GM21447 (cell line): ENCODE measurements around the gene AK9.
A peak's percentile ranks its signal among the peaks of the same experiment; 100 is the strongest.
"Not testable (repeated sequence)": the region's sequence is repeated elsewhere in the genome, so short reads cannot be mapped to it uniquely, and the experiment has no call there.

Source experiments
- ATAC-seq: cut with Tn5 transposase; IDR thresholded peaks from one replicate; pipeline ENCODE4 v1.9.1; 2021; ENCODE audit not compliant: unreplicated experiment

Gene AK9

DNA sequence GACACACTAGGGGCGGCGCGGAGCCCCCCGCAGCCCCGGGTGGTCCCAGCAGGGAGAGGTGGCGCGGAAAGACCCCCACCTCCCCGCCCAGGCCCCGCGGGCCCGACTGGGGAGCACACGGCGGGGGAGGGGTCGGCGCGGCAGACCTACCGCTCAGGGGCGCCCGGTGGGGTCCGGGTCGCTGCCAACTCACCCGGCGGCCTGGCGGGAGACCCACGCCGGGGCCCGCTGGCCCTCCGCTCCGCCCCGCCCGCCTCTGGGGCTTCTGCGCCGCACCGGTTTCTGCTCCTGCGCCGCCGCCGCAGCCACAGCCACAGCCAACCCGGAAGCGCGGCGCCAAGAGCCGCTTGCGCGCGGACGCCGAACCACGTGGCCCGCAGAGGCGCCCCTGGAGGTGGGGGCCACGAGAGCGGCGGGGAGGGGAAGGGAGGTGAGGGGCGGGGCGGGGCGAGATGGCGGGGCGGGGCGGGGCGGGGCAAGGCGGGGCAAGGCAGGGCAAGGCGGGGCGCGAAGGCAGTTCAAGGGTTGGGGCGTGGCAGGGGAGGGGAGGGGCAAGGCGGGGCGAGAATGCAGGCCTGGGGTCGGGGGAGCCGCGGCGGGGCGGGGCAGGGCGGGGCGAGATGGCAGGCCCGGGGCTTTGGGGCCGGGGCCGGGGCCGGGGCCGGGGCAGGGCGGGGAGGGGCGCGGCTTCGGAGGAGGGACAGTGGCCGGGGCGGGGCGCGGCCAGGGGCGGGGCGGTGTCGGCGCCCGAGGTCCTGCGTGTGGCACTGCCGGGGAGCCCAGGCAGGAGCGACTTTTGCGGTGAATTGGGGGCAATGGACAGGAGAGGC, 207.9 kb downstream of the AK9 start, which contains the start of gene ZBTB24:
Gene ZBTB24, minus strand, starts transcription at position 315 of the 830 bp plus-strand sequence. CDS start 1,193 bp downstream, outside the sequence.
- ATAC-seq: peak; percentile 76

DNA sequence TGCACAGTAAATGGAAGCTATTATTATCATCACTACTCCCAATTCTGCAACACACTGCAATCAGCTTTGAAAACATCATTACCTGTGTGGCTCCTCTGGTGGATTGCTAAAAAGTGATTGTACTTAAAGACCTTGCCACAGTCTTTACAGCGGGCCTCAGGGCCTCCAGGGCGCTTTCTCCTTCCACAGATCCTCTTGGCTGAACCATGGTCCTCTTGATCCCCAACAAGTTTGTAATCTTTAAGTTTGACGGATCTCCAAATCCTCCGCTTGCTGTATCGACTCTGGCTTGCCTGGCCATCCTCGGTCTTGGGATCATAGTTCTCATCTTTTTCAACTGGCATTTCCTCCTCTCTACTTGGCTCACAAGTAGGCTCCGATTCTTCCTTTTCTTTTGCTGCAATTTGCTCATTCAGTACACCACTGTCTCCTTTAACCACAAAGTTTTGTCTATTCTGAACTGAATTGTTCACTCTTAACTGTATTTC, 210.0 kb downstream of the AK9 start:
- no peak for ATAC-seq

DNA sequence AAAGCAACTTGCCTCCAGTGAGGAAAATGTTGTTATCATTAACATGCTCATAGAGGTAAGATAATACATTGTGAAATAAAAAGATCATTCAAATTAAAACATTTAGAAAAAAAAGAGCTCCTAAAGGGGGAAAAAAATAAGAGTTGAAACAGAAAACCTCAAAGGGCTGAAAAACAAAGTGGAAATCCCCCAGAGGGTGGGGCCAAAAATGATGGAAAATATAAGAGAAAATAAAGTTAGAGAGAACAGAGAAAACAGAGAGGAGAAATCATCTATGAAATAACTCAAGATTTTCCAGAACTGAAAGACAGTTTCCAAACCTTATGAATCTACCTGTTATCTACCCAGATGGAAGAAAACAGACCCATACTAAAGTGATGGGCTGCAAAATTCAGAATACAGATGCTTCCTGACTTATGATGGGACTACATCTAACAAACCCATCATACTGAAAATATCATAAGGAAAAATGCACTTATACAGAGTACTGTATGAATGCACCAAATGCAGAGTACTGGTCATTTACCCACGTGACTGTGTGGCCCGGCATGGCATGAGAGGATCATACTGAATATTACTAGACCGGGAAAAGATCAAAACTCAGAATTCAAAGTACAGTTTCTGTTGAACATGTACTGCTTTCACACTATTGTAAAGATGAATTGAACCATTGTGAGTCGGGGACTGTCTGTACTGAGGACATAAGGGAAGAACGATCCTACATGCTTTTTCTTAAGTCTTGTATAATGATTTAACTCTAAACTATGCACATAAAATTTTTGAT, 212.0 kb downstream of the AK9 start:
- no peak for ATAC-seq

DNA sequence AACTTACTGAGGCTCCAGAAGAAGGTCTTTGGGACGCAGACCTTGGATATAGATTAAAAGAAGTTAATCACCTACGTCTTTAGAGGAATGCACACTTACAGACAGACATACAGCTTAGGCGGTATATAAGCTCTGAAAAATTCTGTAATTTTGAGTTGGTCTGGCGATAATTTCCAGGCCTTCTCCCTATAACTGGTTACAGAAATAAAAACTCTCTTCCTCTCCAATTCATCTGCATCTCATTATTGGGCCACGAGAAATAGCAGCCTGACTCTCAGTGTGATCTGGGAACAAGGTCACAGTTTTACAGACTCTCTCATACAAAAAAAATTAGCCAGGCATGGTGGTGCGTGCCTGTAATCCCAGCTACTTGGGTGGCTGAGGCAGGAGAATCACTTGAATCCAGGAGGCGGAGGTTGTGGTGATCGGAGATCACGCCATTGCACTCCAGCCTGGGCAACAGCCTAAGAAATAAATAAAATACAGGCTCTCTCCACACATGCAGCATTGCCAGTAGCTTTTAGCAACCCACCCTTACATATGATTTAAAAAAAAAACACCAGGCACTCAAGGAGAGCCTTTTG, 212.7 kb downstream of the AK9 start:
- ATAC-seq: no peak

DNA sequence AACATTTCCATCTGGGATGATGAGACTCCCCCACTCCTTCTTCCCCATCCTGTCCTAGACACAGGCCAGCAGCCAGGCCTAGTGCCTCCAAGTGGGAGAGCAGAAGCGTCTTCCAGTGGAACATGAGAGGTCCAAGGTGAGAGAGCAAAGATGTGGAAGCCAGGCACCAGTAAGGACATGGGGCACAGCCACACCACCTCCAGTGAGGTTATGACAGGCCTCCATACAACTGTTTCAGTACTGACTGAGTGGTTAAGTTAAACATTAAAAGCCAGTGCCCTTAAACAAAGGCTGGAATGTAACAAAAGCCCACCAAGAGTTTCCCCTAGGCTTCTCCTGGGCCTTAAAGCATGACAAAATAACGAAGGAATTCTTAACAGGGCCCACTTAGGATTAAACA, 213.3 kb downstream of the AK9 start:
- ATAC-seq: peak; percentile 62

DNA sequence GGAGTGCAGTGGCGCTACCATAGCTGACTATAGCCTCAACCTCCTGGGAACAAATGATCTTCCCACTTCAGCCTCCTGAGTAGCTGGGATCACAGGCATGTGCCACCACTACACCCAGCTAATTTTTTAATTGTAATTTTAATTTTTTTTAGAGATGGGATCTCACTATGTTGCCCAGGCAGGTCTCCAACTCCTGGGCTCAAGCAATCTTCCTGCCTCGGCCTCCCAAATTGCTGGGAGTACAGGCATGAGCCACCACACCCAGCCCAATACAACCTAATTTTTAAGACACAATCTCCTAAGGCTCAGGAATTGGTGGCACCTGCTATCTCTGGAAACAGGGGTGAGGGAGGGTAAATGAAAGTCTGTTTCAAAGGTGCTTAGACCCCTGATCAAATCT, 213.8 kb downstream of the AK9 start:
- no peak for ATAC-seq

DNA sequence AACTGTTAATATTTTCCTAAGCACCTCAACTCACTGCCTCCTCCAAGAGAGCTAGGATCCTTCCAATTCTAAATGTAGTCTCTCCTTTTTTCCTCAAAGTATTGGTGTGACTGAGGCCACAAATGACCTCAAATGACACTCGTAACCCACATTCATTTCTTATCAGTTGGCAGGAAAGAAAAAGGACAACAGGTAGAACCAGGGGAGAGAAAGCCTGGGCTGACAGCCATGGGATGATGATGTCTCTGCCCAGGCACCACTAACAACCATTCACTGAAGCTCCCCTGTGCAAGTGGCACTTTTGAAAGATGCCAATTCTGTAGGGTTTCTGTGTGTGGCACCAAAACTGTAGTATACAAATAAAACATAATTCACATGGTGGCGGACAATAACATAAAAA, 215.4 kb downstream of the AK9 start:
- no peak for ATAC-seq

DNA sequence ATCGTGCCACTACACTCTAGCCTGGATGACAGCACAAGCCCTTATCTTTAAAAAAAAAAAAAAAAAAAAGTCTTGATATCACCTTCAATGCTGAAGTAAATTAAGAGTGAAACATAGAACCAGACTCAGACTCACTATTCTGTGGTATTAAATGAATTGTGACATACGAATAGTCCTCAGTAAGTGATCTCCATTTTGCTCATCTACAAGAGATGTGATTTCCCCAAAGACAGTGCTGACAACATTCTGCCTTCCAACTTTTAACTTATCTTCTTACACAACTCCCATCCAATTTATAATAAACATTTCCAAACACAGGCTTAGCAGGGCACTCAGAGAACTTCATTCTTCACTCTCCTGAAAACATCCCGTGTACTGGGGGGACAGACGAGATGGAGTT, 216.0 kb downstream of the AK9 start:
- ATAC-seq: no peak

DNA sequence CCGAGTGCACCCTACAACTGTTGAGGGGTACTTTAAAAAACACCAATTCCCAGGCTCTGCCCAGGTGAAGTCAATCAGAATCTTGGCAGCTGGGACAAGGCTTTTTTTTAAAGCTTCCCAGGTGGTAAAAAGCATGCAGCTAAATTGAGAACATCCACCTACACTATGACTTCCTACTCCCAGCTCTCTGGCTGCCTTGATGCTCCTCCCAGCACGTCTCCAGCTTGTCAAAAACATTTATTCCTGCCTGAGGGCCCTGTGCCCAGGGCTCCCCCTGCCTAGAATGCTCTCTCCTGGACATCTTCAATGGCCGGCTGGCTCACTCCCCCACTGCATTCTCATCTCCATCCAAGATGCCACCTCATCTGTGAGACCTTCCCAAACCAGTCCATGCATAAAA, 217.9 kb downstream of the AK9 start:
- no peak for ATAC-seq

DNA sequence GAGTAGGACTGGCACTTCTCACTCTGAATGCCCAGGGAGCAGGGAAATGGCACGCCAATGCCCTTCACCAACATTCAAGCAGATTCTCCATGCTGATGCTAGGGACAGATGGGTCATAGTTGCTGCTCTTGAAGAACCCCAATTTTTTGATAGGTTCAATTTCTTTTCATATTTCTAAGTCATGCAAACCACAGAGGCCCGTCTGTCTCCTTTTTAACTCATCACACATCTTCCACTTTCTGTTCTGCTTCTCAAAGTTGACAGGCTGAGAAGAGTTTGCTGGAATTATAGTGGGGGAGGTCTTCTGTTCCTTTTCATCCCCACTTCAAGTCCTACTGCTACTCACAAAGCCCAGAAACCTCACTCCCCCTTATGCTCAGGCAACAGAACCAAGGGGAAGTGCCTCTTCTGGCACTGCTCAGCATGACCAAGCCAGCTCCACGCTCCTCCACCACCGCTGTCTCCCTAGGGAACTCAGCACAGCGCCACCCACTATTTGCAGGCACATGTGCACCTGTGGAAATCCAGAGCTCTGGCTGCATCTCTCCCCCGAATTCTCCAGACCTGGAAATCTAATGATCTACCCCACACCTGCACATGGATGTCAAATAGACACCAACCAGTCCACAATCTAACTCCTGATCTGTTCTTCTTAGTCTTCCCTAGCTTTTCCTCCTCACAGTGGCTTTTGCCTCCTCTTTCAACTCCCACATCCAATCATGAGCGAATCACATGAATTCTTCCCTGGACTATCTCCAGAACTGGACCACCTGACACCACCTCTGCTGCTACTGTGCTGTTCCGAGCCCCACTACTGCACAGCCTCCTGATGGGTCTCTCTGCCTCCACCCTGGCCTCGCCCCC, 218.6 kb downstream of the AK9 start:
- ATAC-seq: peak; percentile 72

DNA sequence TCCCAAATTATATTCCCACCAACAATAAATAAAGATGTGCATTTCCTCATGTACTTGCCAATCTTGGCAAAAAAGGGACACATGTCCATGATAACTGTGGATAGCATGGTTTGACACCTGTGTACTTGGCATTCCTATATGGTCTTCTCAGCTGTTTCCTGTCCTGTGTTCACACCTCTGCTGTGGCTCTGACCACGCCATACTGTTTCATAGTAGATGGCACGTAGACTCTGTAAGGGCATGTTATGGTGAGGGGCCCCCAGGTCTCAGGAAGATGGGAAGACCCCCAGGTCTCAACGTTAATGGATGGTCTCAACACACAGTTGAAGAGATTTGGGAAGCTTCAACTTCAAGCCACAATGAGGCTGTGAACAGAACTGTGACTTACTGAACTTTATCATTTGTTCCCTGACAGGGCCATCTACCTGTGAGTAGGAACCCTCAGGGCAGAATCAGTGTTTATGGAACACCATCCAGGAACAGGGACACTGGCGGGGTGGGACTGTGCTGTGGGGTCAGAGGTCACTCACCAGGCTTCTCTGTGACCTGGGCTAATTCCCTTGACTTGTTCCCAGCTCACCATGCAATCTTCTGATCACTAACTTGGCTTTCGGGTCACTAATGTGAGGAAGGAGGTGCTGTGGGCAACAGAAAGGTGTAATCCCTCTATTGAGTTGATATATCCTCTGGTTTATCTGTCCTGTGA, 219.7 kb downstream of the AK9 start:
- no peak for ATAC-seq

DNA sequence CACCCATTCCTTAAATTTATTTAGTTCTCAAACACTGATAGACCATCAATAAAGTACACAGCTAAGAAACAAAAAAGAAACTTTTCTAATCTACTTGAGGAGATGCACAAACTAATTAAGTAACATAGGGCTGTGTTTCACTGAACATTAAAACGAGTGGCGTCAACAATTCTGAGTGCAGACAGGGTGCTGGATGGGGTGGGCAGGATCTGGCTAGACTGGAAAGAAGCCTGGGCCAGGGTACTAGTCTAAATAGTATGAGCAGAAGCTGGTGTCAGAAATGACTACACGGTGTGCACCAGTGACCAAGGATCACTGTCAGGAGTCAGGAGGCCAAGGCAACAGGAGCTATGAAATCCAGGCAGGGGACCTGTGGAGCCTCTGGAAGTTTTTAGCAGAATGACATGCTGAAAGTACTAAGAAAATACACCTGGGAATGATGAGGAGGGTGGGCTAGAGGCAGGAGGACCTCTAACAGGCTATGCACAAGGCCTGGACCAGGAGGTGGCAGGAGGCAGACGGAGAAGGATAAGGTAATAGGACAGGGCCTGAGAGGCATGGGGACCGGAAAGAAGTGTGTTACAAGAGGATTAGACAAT, 221.3 kb downstream of the AK9 start:
- ATAC-seq: no peak

DNA sequence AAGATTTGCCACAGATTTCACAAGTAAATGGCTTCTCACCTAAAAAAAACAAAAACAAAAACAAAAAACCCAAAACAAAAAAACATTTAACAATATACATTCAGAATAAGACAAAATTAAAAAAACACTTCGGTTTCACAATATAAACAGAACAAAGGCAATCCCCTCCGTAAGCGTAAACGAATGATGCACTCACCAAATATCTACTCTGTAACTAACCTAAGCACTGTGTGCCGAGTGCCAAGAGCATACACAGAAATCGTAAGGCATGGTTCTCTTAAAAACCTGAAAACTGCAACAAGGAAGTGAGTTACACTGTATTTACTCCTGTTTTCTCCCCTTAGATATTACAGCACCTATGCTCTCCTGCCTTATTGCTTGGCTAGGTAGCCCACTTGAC, 223.3 kb downstream of the AK9 start:
- ATAC-seq: no peak

DNA sequence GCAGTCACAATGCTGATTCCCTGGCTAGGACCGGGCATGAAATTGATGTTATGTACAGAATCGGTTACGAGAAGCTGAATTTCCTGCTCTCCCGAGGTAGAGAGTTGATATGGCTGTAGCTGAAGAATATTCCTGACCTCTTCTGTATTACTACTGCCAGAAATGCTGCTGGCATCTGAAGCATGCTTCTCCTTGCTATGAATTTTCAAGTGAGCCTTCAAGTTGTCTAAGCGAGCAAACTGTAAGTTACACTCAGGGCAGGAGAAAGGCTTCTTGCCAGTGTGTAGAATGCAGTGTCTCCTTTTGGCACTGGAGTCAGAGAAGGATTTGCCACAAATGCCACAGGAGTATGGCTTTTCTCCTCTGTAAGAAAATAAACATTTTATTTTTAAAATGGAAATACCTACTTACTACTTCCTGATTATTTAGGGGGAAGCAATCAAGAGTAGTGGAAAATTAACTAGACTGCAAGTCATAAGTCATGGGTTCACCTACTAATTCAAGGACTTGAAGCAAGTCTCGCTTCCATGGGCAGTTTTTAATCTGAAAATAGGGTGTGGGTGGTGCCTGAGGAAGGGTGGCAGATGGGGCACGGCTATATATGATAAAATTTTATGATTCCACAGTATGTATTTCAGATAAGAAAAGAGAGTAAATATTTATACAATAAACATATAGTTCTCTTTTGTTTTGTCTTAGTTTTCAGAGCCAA, 224.6 kb downstream of the AK9 start:
- ATAC-seq: no peak

DNA sequence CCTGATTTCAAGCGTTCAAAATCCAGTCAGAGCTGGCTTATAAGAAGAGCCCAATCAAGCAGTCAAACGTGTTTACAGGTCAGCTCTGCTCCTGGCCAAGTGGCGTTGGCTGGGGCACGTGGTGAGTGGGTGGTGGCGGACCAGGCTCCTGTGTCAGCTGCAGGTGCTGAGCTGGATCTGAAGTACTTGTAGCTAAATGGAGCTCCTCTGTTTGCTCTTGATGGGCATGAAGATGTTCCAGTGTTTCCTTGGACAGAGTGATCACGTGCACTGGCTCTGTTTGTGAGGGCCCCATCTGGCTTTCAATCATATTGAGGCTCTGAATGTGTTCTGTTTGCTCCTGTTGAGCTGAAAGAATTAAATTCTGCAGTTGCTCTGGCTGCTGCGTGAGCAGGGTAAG, 225.2 kb downstream of the AK9 start:
- ATAC-seq: no peak

DNA sequence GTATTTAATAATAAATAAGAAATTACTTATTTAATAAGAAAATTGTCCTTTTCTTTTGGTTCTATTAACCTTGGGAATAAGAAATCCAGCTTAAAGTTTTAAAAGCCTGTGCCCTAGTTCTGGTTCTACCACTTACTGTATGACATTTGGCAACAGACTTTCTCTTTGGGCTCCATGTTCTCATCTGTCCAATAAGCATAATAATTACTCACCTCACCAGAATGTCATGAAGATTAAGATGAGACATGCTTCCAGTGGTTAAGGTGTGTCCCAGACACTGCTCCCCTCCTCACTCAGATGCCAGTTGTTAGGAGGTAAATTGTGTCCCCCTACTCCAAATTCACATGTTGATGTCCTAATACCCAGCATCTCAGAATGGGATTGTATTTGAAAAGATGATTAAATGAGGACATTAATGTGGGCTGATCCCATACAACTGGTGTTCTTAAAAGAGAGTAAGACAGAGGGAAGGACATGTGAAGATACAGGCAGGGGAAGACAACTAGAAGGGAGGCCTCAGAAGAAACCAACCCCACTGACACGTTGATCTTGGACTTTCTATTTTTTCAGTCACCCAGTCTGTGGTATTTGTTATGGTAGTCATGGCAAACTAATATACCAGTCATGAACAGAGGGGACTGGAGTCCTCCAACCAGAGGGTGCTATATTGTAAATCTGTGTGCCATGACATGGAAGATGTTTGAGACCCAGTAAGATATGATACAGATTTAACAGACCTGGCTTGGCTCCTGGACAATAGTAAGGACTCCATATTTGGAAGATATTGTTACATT, 229.1 kb downstream of the AK9 start:
- ATAC-seq: no peak

DNA sequence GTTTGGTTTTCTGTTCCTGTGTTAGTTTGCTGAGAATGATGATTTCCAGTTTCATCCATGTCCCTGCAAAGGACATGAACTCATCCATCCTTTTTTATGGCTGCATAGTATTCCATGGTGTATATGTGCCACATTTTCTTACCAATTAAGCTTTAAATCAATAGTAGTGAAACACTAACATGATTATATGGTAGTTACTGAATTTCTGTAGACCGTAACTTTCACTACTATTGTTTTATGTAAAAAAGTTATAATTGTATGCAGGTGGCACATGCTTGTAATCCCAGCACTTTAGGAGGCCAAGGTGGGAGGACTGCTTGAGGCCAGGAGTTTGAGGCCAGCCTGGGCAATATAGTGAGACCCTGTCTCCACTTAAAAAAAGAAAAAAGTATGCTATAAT, 229.8 kb downstream of the AK9 start:
- ATAC-seq: not testable (repeated sequence)

DNA sequence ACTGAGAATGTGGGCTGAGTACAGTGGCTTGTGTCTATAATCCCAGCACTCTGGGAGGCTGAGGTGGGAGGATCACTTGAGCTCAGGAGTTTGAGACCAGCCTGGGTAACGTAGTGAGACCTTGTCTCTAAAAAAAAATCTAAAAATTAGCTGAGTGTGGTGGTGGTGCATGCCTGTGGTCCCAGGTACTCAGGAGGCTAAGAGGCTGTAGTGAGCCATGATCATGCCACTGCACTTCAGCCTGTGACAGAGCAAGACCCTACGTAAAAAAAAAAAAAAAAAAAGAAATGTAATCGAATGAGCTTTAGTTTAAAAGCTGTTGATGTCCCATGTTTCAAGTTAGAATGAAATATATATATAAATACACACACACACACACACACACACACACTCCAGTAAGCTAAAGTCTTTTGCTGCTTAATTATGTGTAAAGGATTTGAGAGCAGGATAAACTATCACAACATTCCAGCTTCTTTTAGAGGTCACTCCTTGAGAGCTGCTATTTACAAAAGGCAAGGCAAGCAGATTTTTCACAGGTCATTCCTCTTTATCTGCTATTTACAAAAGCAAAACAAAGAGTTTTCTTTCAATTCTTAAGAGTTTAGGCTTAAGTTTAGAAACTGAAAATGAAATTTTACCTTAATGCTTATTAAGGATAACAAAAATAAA, 230.7 kb downstream of the AK9 start:
- no peak for ATAC-seq
